Activated naive CD8-positive, alpha-beta T cell treated with anti-CD3 and anti-CD28 coated beads for 36 hours (primary cell): ENCODE measurements around the gene SH3BP1. TPM values are rescaled to one million over a fixed set of nuclear protein-coding genes. Genes with fewer than 3 reads are reported as not detected.
"Not testable (repeated sequence)": the region's sequence is repeated elsewhere in the genome, so short reads cannot be mapped to it uniquely, and the experiment has no call there.

ENCODE experiments used
- DNase-seq: peaks from one replicate; pipeline ENCODE4 v3.0.0; 2021
- H3K27ac Mint-ChIP-seq: one replicate; pipeline ENCODE4 v1.8.0; 2022; ENCODE audit warnings: mild to moderate bottlenecking, moderate library complexity, mixed read lengths
- H3K27me3 Mint-ChIP-seq: one replicate; pipeline ENCODE4 v1.8.0; 2022; ENCODE audit warnings: mild to moderate bottlenecking, mixed read lengths
- H3K36me3 Mint-ChIP-seq: one replicate; pipeline ENCODE4 v1.8.0; 2021; ENCODE audit warnings: mild to moderate bottlenecking, mixed read lengths
- H3K4me1 Mint-ChIP-seq: one replicate; pipeline ENCODE4 v1.8.0; 2021; ENCODE audit warnings: mixed read lengths
- H3K4me3 Mint-ChIP-seq: one replicate; pipeline ENCODE4 v1.8.0; 2022; ENCODE audit warnings: mild to moderate bottlenecking, moderate library complexity, mixed read lengths
- H3K9me3 Mint-ChIP-seq: one replicate; pipeline ENCODE4 v1.8.0; 2022; ENCODE audit warnings: mixed read lengths
- total RNA-seq, 2 experiments: library from RNA; stranded (reverse); gene quantifications; one replicate each; pipeline ENCODE4 v1.2.3, GENCODE V29; 2021

SH3BP1 gene, protein sequence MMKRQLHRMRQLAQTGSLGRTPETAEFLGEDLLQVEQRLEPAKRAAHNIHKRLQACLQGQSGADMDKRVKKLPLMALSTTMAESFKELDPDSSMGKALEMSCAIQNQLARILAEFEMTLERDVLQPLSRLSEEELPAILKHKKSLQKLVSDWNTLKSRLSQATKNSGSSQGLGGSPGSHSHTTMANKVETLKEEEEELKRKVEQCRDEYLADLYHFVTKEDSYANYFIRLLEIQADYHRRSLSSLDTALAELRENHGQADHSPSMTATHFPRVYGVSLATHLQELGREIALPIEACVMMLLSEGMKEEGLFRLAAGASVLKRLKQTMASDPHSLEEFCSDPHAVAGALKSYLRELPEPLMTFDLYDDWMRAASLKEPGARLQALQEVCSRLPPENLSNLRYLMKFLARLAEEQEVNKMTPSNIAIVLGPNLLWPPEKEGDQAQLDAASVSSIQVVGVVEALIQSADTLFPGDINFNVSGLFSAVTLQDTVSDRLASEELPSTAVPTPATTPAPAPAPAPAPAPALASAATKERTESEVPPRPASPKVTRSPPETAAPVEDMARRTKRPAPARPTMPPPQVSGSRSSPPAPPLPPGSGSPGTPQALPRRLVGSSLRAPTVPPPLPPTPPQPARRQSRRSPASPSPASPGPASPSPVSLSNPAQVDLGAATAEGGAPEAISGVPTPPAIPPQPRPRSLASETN
- 100 to 1,000 TPM in 1 of 2 experiments, 10 to 100 TPM in 1; 90.8 to 103 TPM for total RNA-seq

DNA sequence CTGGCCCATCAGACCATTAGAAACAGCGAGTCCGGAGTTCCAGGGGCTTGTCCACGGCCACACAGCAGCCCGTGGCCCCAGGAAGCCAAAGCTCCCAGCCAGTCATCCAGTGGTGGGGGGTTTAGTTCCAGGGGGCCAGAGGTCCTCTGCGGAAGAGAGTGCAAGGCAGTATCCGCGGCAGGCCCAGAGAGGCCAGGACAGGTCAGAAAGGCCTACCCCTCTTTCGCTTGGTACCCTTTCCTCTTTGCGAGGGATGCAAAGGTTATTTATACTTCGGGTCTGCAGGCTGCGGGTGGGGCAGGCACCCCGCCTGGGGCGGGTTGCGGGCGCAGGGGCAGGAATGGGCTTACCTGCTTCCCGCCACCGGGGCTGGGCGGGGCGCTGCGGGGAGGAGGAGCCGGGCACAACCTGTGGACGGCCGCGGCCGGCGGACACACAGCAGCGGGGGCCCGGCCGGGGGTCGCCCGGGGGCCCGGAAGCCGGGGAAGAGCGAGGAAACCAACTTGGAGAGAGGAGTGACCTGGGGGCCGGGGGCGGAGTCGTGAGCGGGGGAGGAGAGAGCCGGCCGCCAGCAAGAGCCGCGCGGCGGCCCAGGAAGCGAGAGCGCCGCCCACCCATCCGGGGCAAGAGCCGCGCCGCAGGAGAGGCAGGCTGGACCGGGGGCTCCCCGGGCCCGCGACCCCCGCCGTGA, at the start of gene SH3BP1:
SH3BP1 (plus strand) TSS at position 600 of the 691 bp plus-strand sequence. CDS start 119 bp downstream, outside the sequence.
- peaks cover 65% of the 10 kb centered on the region for H3K4me1 Mint-ChIP-seq

DNA sequence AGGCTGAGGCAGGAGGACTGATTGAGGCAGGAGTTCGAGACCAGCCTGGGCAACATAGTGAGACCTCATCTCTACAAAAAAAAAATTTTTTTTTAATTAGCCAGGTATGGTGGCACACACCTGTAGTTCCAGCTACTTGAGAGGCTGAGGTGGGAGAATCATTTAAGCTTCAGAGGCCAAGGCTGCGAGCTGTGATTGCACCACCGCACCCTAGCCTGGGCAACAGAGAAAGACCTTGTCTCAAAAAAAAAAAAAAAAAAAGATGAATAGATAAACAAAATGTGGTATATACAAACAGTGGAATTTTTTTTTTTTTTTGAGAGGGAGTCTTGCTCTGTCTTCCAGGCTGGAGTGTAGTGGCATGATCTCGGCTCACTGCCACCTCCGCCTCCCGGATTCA, 48.4 kb upstream of the SH3BP1 start:
- H3K27me3 Mint-ChIP-seq, DNase-seq, H3K36me3 Mint-ChIP-seq, H3K9me3 Mint-ChIP-seq, H3K27ac Mint-ChIP-seq, H3K4me3 Mint-ChIP-seq, H3K4me1 Mint-ChIP-seq: not testable (repeated sequence)

More for the DNA sequence above, at the start of gene SH3BP1:
- Mint-ChIP-seq H3K36me3 (peaks cover 11% of the 10 kb centered on the region), H3K9me3 (no peaks in the 10 kb centered on the region), H3K4me3 (peak within 1 kb of the TSS; percentile 100), H3K27me3 (no peaks in the 10 kb centered on the region), H3K27ac (peak within 1 kb of the TSS; percentile 98)
- peak; percentile 78 for DNase-seq

DNA sequence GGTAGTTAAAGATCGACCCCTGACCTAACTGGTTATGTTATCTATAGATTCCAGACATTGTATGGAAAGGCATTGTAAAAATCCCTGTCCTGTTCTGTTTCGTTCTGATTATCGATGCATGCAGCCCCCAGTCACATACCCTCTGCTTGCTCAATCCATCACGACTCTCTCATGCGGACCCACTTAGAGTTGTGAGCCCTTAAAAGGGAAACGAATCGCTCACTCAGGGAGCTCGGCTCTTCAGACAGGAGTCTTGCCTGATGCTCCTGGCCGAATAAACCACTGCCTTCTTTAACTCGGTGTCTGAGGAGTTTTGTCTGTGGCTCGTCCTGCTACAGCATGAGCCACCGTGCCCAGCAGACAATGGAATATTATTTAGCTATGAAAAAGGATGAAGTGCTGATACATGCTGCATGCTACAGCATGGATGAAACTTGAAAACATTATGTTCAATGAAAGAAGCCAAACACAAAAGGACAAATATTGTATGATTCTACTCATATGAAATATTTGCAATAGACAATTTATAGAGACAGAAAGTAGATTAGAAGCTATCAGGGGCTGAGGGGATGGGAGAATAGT, 47.6 kb upstream of the SH3BP1 start:
- H3K36me3 Mint-ChIP-seq, result no peaks in the 10 kb centered on the region
- peak overlapping the region; percentile 81 for H3K4me3 Mint-ChIP-seq
- peak overlapping the region; percentile 84 for H3K27ac Mint-ChIP-seq
- DNase-seq, result no peak
- no peaks in the 10 kb centered on the region for H3K9me3 Mint-ChIP-seq
- peaks cover 9% of the 10 kb centered on the region for H3K4me1 Mint-ChIP-seq
- H3K27me3 Mint-ChIP-seq, result no peaks in the 10 kb centered on the region

DNA sequence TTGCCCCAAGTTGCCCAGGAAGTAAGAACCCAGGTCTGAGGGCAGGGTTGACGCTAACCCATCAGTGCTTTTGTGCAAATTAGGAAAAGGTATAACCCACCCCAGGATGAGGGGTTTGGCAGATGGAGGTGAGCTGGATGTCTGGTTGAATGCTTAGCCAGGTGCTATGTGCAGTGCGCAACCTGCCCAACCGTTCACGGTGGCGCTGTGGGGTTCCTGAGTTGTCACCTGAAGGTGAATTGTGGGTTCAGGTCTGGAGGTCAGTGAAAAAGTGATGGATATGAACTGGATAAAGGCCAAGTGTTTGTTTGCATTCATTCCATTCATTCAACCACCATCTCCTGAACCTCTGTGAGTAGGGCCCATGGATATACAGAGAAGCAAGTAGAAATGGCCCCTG, 45.2 kb upstream of the SH3BP1 start:
- Mint-ChIP-seq H3K4me3 (no peak overlapping the region), H3K27me3 (no peaks in the 10 kb centered on the region), H3K9me3 (no peaks in the 10 kb centered on the region), H3K4me1 (peaks cover 9% of the 10 kb centered on the region), H3K27ac (no peak overlapping the region), H3K36me3 (no peaks in the 10 kb centered on the region)
- DNase-seq, result no peak

DNA sequence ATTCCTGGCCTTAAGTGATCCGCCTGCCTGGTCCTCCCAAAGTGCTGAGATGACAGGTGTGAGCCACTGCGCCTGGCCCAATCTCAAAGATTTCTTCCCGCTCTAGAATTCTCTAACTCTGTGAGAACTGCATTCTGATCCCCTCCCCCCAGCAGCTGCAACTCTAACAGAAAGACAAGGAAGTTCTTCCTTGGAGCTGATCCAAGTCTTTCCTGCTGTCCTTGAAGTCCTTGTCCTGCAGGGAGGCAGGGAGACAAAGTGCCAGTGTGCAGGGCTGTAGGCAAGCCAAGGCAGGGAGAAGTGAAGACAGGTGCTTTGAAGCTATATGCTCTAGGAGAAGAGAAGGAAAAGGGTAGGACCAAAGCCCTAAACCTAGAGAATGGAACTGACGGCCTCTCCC, 40.3 kb upstream of the SH3BP1 start:
- H3K36me3 Mint-ChIP-seq, result no peaks in the 10 kb centered on the region

DNA sequence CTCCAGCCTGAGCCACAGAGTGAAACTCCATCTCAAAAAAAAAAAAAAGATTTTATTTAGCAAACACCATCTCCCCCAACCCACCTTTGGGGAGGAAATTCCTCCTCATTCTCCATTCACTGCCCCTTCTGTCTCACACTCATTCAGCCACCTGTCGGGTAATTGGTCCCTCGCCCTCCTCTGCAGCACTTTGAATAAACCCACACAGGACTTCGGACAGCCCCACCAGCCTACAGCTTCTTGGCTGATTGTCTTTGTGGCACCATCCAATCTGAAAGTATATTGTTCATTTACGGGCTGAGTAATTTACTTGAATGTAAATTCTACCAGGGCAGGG, 38.3 kb upstream of the SH3BP1 start:
- H3K27ac Mint-ChIP-seq, result no peak overlapping the region
- peaks cover 29% of the 10 kb centered on the region for H3K4me1 Mint-ChIP-seq
- no peak for DNase-seq
- no peaks in the 10 kb centered on the region for H3K27me3 Mint-ChIP-seq
- H3K9me3 Mint-ChIP-seq, result no peaks in the 10 kb centered on the region
- no peaks in the 10 kb centered on the region for H3K36me3 Mint-ChIP-seq
- no peak overlapping the region for H3K4me3 Mint-ChIP-seq

More for the DNA sequence above, 40.3 kb upstream of the SH3BP1 start:
- Mint-ChIP-seq H3K27ac (no peak overlapping the region), H3K4me3 (no peak overlapping the region), H3K4me1 (peaks cover 13% of the 10 kb centered on the region), H3K9me3 (no peaks in the 10 kb centered on the region), H3K27me3 (no peaks in the 10 kb centered on the region)
- DNase-seq, result no peak

DNA sequence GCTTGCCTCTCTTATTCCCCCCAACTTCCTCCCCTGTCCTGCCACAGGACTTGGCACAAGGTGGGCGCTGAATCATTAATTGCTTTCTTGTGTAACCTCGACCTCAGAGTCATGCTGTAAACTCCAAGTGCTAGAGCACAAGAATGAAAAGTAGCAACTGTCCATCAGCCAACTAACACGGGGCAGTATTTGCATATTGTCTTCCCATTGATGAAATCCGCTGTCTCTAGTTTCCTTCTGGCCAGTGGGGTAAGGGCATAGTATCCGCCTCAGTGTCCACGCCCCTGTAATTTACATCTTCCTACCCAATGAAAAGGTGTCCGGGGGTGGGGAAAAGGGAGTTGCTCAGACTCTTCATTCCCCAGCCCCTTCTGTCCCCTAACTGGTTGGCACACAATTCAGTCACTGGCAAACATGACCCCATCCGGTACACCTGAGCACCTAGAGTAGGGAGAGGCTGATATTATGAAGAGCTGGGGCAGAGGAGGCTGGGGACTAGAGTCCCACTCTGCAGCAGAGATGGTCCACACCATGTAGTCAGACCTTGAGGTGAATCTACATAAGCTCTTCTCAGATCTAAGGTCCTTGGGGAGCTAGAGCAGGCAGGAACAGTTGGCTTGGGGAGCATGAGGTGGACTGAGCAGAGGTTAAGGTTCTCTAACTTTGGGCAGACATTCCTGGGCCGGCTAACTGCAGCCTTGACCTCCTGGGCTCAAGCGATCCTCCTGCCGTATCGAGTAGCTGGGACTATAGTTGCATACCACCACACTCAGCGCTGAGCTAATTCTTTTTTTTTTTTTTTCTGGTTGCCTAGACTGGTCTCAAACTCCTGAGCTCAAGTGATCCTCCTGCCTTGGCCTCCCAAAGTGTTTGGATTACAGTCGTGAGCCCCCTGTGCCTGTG, 37.7 kb upstream of the SH3BP1 start:
- Mint-ChIP-seq H3K4me1 (peaks cover 29% of the 10 kb centered on the region), H3K27me3 (no peaks in the 10 kb centered on the region), H3K9me3 (no peaks in the 10 kb centered on the region), H3K27ac (no peak overlapping the region), H3K36me3 (no peaks in the 10 kb centered on the region), H3K4me3 (no peak overlapping the region)
- no peak for DNase-seq

DNA sequence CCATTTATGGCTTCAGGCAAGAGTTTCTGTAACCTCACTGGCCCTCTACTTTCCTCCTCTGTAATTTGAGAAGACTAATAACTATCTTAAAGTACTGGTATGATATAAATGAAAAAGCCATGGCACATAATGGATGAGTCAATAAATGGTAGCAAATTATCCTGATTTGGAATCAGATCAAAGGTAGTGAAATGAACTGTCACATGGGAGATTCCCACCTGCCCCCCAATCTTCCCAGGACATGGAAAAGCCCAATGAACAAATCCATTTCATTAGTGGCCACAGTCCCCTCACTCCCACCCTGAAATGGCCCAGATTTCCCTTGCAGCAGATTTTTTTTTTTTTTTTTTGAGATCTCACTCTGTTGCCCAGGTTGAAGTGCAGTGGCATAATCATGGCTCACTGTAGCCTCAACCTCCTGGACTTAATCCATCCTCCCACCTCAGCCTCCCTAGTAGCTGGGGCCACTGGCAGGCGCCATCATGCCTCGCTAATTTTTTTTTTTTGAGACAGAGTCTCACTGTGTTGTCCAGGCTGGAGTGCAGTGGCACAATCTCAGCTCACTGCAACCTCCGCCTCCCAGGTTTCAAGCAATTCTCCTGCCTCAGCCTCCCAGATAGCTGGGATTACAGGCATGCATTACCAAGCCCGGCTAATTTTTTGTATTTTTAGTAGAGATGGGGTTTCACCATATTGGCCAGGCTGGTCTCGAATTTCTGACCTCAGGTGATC, 36.8 kb upstream of the SH3BP1 start:
- peaks cover 35% of the 10 kb centered on the region for H3K4me1 Mint-ChIP-seq
- not testable (repeated sequence) for H3K27ac Mint-ChIP-seq, H3K9me3 Mint-ChIP-seq, H3K4me3 Mint-ChIP-seq, H3K36me3 Mint-ChIP-seq, DNase-seq, H3K27me3 Mint-ChIP-seq

DNA sequence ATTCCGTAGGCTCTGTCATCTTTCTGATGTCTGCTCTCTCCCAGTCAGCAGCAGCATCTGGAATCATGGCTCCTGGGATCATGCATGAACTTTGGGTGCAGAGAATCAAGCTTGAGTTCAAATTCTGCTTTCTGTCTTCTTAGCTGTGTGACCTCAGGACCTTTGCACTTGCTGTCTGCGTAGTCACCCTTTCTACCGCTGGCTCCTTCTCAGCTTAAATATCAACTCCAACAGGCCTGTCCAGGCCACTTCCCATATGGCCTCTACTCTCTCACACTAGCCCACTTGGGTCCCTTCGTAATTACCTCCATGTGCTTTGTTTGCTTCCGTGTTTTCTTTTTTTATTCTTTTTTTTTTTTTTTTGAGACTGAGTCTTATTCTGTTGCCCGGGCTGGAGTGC, 35.4 kb upstream of the SH3BP1 start:
- no peak for DNase-seq
- Mint-ChIP-seq H3K36me3 (no peaks in the 10 kb centered on the region), H3K27ac (no peak overlapping the region), H3K4me3 (no peak overlapping the region), H3K27me3 (no peaks in the 10 kb centered on the region), H3K9me3 (no peaks in the 10 kb centered on the region), H3K4me1 (peaks cover 39% of the 10 kb centered on the region)

DNA sequence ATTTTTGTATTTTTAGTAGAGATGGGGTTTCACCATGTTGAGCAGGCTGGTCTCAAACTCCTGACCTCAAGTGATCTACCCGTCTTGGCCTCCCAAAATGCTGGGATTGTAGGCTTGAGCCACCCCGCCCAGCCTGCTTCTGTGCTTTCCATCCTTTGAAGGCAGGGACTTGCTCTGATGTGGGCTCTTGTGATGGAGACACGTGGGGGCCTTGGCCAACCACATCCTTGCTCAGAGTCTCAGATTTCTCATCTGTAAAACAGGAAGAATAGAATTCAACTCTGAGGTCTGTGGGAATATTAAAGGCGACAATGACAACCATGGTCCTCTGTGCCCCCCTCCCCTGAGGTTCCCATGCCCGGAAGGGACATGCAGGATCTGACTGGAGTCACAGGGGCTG, 34.6 kb upstream of the SH3BP1 start:
- Mint-ChIP-seq H3K36me3 (peaks cover 6% of the 10 kb centered on the region), H3K4me3 (peak overlapping the region; percentile 4), H3K27ac (no peak overlapping the region), H3K4me1 (peaks cover 39% of the 10 kb centered on the region), H3K27me3 (no peaks in the 10 kb centered on the region), H3K9me3 (no peaks in the 10 kb centered on the region)
- peak; percentile 50 for DNase-seq

DNA sequence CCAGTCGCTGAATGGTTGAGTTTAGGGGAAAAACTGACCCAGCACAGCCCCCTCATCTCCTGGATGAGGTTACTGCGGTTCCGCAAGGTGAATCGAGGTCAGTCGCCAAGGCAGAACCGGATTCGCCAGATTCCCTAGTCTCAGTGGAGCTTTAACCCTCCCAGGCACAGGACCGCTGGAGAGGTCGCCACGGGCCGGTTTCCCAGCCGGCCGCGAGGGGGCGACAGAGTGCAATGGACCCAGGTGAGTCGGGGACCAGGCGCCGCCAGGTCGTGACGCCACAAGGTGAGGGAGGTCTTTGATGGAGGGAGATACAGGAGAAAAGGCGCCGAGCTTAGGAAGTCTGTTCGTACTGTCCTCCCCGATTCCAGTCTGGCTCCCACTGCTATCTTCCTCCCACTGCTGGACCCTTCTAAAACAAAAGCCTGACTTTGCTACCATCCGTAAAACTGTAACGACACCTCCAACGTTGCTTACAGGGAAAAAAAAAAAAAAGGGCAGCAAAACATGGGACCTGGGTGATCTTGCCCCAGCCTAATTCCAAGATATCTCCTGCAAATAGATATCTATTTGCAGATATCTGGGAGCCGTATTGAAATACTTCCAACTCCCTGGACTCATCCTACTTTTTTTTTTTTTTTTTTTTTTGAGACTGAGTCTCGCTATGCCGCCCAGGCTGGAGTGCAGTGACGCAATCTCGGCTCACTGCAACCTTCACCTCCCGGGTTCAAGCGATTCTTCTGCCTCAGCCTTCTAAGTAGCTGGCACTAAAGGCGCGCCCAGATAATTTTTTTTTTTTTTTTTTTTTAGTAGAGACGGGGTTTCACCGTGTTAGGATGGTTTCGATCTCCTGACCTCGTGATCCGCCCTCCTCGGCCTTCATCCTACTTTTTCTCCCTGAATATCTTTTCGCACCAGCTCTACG, 32.2 kb upstream of the SH3BP1 start:
- Mint-ChIP-seq H3K4me1 (peaks cover 41% of the 10 kb centered on the region), H3K27ac (peak overlapping the region; percentile 94), H3K36me3 (peaks cover 6% of the 10 kb centered on the region), H3K9me3 (no peaks in the 10 kb centered on the region), H3K27me3 (no peaks in the 10 kb centered on the region), H3K4me3 (peak overlapping the region; percentile 81)
- peak; percentile 90 for DNase-seq

DNA sequence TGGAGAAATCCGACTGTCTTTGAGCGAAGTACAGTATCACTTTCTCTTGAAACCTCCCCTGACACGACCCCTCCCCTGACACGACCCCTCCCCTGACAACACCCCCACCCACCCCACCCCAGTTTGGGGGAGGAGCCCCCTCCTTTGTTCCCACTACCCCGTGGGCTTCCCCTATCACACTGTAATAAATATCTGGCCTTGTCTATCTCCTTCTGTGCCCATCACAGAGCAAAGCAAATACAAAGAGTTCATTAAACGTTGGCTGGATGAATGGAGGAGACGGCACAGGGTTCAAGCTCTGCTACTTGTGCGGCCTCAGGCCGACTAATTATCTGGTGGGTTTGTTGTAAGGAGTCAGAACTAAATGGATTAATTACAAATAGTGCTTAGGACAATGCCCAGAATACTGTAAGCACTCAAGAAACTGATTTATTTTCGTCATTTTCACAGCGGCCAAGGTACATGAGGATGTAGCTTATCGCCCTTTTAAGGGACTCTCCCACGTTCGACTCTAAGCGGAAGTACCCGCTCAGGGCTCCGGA, 31.5 kb upstream of the SH3BP1 start:
- Mint-ChIP-seq H3K4me3 (peak overlapping the region; percentile 81), H3K27ac (peak overlapping the region; percentile 94), H3K36me3 (peaks cover 6% of the 10 kb centered on the region), H3K9me3 (no peaks in the 10 kb centered on the region), H3K4me1 (peaks cover 41% of the 10 kb centered on the region), H3K27me3 (no peaks in the 10 kb centered on the region)
- no peak for DNase-seq
